ENCODE data around the gene RNLS. TPM values are rescaled to one million over a fixed set of nuclear protein-coding genes. Genes with fewer than 3 reads are reported as not detected.

The RNLS gene
- total RNA-seq, 1 donor from 2014 or later: 24.7 TPM

GRCh38 chr10:88343761-88344484 lies 239.2 kb downstream of the RNLS start:
- no peak for DNase-seq (ENCODE audit: low read depth)
- TF ChIP-seq CTCF (IDR thresholded peaks at IDR 0.05; ENCODE audit: insufficient read depth, low read length, poor library complexity, severe bottlenecking): no peak
- no peaks in the 10 kb centered on the region for H3K27me3 ChIP-seq (ENCODE audit: control insufficient read depth, insufficient read depth, low read length)

GRCh38 chr10:88342733-88343310 lies 240.3 kb downstream of the RNLS start:
- Histone ChIP-seq H3K4me3 (ENCODE audit: low read depth, low read length) (no peak overlapping the region), H3K27me3 (ENCODE audit: control insufficient read depth, insufficient read depth, low read length) (no peaks in the 10 kb centered on the region), H3K36me3 (ENCODE audit: control insufficient read depth, insufficient read depth, low read length) (no peaks in the 10 kb centered on the region)
- no peak for DNase-seq (ENCODE audit: low read depth)
- TF ChIP-seq CTCF (IDR thresholded peaks at IDR 0.05; ENCODE audit: insufficient read depth, low read length, poor library complexity, severe bottlenecking): no peak

More at GRCh38 chr10:88343761-88344484, 239.2 kb downstream of the RNLS start:
- no peaks in the 10 kb centered on the region for H3K36me3 ChIP-seq (ENCODE audit: control insufficient read depth, insufficient read depth, low read length)
- H3K4me3 ChIP-seq (ENCODE audit: low read depth, low read length): no peak overlapping the region

DNA sequence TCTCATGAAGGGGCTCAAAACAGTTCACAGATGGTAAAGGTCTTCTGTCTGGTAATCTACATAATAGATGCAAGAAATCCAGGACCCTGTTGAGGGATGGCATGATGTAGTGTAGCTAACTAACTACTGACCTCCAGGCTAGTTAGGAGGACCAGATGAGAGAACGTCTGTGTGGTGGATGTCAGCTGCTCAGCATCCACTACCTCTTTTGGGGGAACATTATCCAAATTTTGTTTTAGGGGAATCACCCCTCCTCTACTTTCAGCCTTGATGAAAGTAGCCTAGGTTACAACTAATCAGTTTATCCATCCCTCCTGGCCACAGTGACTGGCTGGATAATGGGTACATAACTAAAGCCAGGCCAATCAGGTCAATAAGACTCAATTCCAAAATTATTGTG lies 246.0 kb downstream of the RNLS start:
- Histone ChIP-seq H3K36me3 (ENCODE audit: control insufficient read depth, insufficient read depth, low read length) (no peaks in the 10 kb centered on the region), H3K4me3 (ENCODE audit: low read depth, low read length) (no peak overlapping the region), H3K27me3 (ENCODE audit: control insufficient read depth, insufficient read depth, low read length) (no peaks in the 10 kb centered on the region)
- TF ChIP-seq CTCF (IDR thresholded peaks at IDR 0.05; ENCODE audit: insufficient read depth, low read length, poor library complexity, severe bottlenecking): no peak
- DNase-seq (ENCODE audit: low read depth): no peak

GRCh38 chr10:88336334-88336733 lies 246.8 kb downstream of the RNLS start:
- no peaks in the 10 kb centered on the region for H3K27me3 ChIP-seq (ENCODE audit: control insufficient read depth, insufficient read depth, low read length)
- H3K4me3 ChIP-seq (ENCODE audit: low read depth, low read length): no peak overlapping the region
- TF ChIP-seq CTCF (IDR thresholded peaks at IDR 0.05; ENCODE audit: insufficient read depth, low read length, poor library complexity, severe bottlenecking): no peak
- no peak for DNase-seq (ENCODE audit: low read depth)
- no peaks in the 10 kb centered on the region for H3K36me3 ChIP-seq (ENCODE audit: control insufficient read depth, insufficient read depth, low read length)

DNA sequence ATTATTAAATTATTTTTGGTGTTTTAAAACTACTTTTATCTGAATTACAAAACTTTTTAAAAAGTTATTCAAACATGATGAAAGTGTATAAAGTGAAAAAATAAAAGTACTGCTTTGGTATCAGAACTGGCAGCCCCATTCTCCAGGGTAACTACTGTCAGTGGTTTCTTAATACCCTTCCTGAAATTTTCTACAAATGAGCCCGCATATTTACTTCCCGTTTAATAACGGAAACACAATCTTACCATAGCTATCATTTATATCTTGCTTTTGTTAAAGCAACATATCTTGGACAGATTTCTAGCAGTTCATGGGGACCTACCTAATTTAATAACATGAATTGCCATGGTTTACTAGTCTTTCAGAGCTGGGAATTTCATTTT lies 249.9 kb downstream of the RNLS start:
- no peaks in the 10 kb centered on the region for H3K36me3 ChIP-seq (ENCODE audit: control insufficient read depth, insufficient read depth, low read length)
- H3K4me3 ChIP-seq (ENCODE audit: low read depth, low read length): no peak overlapping the region
- no peak for DNase-seq (ENCODE audit: low read depth)
- TF ChIP-seq CTCF (IDR thresholded peaks at IDR 0.05; ENCODE audit: insufficient read depth, low read length, poor library complexity, severe bottlenecking): no peak
- H3K27me3 ChIP-seq (ENCODE audit: control insufficient read depth, insufficient read depth, low read length): no peaks in the 10 kb centered on the region
